ENCODE results near the gene GPR148.

Gene GPR148

DNA sequence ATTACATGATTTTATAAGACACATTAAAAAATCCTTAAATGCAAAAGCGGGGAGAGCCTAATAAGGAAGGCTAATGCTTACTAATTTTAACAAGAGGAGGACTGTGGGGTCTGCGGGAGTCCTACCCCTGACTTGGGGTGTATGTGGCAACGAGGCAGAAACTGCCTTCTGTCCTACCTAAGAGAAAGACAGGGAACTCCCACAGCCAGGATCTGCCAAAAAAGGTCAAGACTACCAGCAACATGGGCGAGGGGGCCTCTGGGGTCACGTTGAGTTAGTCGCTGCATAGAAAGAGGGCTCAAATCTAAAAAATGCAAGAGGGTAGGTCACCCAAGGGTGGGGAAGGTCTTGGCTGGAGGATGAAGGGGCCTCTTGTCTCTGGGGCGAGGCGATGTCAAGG lies 25.9 kb downstream of the GPR148 start:
- no peak for DNase-seq

DNA sequence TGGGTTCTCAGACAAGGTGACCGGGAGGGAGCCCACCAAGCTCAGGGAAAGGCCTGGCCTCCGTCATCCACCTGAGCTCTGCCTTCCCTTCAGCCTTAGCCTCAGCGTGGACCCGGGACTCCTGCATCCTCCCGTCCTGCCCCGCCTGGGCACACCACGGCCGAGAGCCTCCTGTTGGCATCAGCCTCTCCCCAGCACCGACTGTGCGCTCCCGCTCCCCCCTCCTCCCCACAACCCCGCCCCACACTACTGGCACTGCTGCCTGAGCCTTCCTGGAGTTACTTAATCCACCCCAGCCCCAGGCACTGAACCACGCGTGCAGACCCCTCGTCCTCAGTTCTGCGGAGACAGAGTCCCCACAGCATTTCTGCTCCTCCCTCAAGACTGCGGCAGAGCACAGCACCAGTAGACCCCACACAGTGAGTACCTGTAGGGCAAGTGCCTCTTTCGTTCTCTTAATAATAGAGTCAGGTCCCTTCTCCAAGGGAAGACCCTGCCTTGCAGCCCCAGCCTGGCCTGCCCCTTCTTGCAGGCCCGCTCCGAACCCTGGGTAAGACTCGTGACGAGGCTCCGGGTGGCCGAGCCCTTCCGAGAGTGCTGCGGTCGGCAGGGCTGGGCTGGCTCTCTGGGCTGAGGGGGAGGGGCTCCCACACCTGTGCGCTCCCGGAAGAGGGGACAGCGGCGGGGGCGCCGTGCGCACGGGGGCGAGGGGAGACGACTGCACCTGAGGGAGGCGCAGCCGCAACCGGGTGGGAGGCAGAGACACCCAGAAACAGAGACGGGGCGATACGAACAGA lies 26.6 kb downstream of the GPR148 start, which contains the start of gene AMER3:
TSS of gene AMER3 (plus strand) at position 285 of the 797 bp plus-strand sequence. CDS start 6,533 bp downstream, outside the sequence.
- no peak for DNase-seq

DNA sequence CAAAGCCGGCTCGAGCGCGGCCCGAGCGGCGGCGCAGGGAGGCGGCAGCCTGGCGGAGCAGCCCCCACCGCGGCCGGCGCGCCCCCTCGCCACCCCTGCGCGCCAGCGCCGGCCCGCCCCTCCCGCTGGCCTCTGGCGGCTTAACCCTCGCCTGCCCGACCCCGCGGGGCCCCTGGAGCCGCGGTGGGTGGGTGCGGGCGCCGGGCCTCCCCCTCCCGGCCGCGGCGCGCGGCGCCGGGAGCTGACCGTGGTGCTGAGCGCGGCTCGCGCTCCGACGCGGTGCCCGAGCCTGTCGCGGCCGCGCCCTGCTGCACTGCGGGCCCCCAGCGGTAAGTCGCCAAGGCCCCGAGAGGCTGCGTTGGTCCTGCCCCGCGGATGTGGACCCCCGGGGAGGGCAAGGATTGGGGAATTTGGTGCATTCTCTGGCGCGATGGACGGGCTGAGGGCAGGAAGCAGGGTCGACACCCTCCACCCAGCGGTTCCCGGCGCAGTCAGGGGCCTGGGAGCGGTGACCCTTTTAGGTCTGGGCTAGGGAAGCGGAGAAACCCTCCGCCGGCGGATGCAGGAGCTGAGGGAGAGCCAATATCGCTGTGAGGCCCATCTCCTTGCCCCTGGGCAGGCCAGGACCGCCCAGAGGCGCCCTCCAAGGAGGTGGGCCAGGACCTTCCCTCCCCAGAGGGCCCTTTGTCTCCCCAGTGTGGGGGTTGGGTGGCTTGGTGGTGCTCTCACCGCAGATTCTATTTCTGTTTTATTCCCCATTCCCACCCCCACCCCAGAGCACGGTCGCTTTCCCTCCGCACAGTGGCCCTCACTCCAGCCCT lies 27.4 kb downstream of the GPR148 start:
- no peak for DNase-seq

DNA sequence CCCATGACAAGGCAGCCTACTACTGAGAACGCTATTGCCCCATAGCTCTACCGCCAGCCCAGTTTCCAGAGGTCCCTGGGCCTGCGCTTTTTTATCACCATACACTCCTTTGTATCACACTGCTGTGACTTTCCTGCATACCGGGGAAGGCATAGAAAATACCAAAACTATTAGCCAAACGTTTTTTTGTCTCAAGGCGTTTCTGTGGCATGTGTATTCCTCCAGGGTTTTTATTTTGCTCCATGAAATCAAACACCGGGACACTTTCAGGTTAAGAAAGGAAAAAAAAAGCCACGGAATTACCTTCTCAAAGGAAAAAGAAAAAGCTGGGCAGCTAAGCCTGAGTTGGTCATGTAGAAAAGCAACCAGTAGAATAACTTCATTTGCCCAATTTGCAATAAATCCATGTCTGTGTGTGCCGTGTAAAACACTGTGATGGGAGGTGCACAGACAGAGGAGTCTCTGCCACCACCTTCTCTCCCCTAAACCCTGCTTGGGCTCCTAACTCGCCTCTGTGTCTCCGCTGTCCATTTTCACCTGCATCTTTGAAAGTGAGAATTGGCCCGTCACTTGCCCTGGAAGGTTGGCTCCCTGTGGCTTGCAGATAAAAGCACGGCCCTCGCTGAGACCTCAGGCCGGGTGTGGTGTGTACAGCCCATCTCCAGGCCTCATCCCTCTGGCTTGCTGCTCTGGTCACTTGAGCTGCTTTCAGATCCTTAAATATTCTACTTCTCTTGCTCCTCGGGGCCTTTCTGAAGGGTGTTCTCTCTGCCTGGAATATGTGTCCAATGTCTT lies 28.2 kb downstream of the GPR148 start:
- no peak for DNase-seq

DNA sequence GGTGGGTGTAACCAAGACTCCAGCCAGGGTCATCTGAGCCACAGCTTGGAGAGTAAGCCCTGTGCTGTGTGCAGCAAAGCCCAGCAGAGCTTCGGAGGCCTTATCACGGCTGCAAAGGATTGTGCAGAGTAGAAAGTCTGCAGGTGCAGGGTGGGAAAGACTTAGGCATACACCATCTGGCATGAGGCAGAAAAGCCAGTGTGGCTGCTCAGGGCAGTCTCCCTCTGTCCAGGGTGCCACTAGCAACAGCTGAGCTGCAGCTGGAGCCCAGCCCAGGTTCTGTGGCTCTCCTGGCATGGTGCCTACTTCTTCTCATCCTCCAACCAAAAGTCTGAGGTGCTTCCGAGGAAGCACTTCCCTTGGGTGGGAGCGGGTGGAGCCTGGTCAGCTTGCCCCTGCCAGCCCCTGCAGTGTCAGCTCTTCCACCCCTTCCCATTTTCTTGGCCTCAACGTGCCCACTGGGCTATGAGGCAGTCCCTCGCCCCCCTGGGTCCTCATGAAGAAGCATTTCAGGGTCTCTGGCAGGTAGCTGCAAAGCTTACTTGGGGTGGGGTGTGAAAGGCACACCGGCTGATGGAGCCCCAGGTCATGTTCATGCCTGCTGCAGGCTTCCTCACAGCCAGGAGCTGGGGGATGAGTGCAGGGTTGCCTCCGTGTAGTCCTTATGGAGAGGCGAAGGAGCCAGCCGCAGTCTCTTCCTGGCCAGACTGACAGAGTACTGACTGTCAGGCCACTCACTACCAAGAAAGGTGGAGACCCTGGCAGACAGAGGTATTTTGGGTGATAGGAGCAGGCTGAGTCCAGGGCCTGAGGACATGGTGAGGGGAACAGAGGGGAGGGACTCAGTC lies 31.3 kb downstream of the GPR148 start:
- no peak for DNase-seq

- DNase-seq = no peak
Observed at GRCh38 chr2:130760754-130761751, 32.2 kb downstream of the GPR148 start.

DNA sequence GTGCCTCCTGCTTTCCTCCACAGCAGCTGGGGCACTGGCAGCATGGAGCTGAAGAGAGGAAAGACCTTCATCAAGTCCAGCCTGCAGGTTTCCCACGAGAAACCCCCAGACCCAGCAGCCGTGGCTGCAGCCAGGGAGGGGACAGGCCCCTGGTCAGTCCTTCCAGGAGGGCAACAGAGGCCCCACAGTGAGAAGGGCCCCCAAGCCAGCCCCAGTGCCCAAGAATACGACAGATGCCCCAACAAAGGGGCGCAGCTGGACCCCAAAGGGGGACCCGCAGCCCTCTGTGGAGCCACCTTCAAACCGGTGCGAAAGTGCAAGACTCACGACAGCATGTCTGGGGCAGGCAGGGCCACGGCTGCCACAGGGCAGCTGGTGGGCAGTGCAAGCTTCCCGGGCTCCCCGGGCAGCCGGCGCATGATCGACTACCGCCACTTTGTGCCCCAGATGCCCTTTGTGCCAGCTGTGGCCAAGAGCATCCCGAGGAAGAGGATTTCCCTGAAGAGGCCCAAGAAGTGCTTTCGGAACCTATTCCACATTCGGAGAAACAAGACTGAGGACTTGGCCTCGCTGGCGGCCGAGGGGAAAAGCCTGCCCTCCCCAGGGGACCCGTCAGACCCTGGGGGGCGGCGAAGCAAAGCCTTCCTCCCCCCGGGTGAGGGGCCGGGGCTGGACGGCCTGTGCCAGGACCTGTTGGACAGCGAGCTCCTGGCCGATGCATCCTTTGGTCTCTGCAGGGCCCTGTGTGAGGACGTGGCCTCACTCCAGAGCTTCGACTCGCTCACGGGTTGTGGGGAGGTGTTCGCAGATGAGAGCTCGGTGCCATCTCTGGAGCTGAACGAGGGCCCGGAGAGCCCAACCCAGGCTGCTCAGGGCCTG lies 33.4 kb downstream of the GPR148 start:
- no peak for DNase-seq

DNA sequence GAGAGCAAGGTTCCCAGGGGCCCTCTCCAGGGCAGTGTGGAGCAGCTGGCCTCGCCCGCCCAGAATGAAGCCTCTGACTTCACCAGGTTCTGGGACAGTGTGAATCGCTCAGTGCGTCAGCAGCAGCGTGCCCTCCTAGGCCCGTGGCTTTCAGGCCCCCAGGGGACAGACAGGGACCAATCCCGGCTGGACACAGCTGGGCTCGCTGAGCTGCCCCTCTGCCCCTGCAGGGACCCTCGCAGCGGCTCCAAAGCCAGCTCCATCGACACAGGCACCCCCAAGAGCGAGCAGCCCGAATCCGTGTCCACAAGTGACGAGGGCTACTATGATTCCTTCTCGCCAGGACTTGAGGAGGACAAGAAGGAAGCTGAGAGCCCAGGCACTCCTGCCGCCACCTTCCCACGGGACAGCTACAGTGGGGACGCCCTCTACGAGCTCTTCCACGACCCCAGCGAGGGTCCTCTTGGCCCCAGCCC lies 34.1 kb downstream of the GPR148 start:
- DNase-seq = no peak

DNA sequence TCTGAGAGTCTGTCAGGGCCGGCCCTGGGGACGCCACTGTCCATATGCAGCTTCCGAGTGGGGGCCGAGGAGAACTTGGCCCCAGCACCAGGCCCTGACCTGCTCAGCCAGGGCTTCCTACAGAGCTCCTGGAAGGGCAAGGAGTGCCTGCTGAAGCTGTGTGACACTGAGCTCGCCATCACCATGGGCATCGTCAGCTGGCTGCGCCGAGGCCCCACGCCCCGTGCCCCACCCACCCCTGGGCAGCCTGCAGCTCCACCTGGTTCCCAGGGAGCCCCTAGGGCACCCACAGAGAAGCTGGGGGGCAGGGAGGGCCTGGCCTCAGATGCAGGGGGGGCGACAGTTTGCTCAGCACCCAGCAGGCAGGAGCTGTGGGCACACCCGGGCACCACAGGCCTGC lies 34.5 kb downstream of the GPR148 start:
- no peak for DNase-seq

GRCh38 chr2:130764035-130764820 lies 35.4 kb downstream of the GPR148 start:
- no peak for DNase-seq

GRCh38 chr2:130764821-130765115 lies 35.9 kb downstream of the GPR148 start:
- no peak for DNase-seq

- no peak for DNase-seq
Observed at GRCh38 chr2:130765464-130765863, 36.6 kb downstream of the GPR148 start.

DNA sequence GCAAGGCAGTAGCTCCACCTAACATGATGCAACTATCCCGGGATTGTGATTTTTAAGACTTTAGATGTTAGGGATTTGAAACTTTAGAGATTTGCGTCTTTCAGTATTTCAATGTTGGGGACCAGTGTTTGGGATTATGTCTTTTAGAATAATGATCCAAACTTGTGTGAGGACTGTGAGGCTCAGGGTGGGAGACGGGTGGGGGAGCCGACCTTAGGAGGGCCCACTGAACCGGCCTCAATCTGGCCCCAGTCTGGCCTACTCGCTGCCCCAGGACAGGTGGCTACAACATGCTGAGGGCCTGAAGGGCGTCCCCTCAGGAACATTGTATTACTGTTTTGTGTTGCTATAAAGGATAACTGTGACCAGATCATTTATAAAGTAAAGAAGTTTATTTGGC lies 37.2 kb downstream of the GPR148 start:
- DNase-seq = no peak

DNA sequence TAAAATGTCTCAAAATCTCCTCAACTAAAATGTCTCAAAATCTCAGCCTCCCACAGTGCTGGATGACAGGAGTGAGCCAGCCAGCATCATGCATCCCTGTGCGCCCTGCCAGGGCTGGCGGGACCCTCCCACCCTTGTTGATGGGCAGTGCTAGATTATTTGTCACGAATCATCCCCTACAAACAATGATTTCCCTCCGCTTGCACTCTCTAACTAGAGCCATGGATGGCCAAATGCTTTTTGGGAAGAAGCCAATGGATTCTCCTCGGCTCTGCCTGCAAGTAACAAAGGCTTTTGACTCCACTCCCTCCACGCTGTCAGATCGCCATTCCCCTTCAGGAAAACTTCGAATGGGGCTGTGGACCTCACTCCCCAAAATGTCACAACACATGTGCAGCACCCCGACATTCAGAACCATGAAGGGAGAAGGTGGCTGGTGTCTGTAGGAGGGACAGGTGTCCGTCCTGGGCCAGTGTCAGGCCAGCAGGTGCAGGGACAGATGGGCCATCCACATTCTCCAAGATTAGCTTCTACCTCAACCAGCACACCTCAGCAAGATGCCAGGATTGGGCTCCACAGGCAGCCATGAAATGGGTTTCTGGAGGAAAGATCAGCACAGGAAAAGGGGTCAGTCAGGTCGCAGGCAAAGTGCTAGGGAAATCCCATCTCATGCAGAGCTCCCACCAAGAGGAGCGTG lies 38.0 kb downstream of the GPR148 start:
- no peak for DNase-seq

DNA sequence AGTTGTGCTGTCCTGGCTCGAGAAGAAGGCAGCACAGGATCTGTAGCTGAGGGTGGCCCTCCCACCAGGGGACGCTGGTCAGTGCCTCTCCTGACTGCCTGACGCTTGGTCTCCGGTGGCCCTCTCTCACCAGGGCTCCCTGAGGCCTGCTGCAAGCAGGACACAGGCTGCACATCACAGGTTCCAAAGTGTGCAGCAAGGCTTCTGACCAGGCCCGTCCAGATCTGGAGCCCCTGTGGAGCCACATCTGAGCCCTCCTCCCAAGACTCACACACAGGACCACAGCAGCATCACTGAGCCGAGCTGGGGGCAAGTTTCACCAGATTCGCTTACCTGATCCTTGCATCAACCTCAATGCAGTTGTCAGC lies 38.5 kb downstream of the GPR148 start:
- no peak for DNase-seq

- DNase-seq = no peak
Observed at GRCh38 chr2:130768191-130768855, 39.5 kb downstream of the GPR148 start.

DNA sequence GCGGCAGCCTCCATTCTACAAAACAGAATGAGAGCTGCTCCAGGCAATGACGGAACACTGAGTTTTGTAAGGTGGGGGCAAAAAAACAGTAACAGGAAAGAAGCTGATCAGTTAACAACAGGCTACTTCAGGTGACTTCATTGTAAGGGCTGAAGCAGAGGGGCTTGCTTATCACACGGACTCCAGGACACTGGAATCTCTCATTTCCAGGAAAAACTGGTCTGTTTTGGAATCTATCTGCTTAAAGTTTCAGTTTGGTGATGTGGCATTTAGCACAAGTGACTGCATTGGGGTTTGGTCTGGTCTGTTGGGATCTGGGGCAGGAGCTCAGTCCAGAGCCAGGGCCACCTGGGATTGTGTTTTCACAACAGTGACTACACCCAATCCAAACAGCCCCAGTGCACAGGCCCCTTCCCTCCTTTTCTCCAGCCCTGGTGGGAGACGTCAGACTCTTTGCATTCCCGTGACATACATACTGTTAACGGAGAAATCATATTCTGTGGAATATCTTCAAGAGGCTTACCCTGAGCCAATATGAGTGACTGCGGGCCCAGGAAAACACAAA lies 40.6 kb downstream of the GPR148 start:
- DNase-seq = no peak

- DNase-seq = no peak
Observed at GRCh38 chr2:130776550-130776949, 47.7 kb downstream of the GPR148 start.

Measured in 8988T (cell line).